ENCODE data around the gene ADAMTS12.

The ADAMTS12 gene

GRCh38 chr5:33713136-33713765 is 178.5 kb downstream of the ADAMTS12 start:
- Histone ChIP-seq H3K4me1 (ENCODE audit: control insufficient read depth, insufficient read depth, low read length) (peaks cover 4% of the 10 kb centered on the region; the same call in 1 of the 2 replicates), H3K4me3 (ENCODE audit: low read depth, low read length) (no peak overlapping the region), H3K9me3 (ENCODE audit: control insufficient read depth, insufficient read depth, low read length) (no peaks in the 10 kb centered on the region), H3K36me3 (ENCODE audit: control insufficient read depth, insufficient read depth, low read length) (no peaks in the 10 kb centered on the region), H3K27me3 (ENCODE audit: control insufficient read depth, insufficient read depth, low read length) (no peaks in the 10 kb centered on the region), H3K9ac (ENCODE audit: low read depth, low read length) (no peak overlapping the region), H3K27ac (ENCODE audit: low read depth, low read length) (no peak overlapping the region)

- Histone ChIP-seq H3K27me3 (ENCODE audit: control insufficient read depth, insufficient read depth, low read length) (no peaks in the 10 kb centered on the region), H3K27ac (ENCODE audit: low read depth, low read length) (no peak overlapping the region), H3K9ac (ENCODE audit: low read depth, low read length) (no peak overlapping the region), H3K4me3 (ENCODE audit: low read depth, low read length) (no peak overlapping the region), H3K9me3 (ENCODE audit: control insufficient read depth, insufficient read depth, low read length) (no peaks in the 10 kb centered on the region), H3K36me3 (ENCODE audit: control insufficient read depth, insufficient read depth, low read length) (no peaks in the 10 kb centered on the region), H3K4me1 (ENCODE audit: control insufficient read depth, insufficient read depth, low read length) (peaks cover 4% of the 10 kb centered on the region; the same call in 1 of the 2 replicates)
These were observed 179.1 kb downstream of the ADAMTS12 start for GRCh38 chr5:33712664-33713063.

GRCh38 chr5:33711094-33711679 is 180.6 kb downstream of the ADAMTS12 start:
- Histone ChIP-seq H3K9me3 (ENCODE audit: control insufficient read depth, insufficient read depth, low read length) (no peaks in the 10 kb centered on the region), H3K27me3 (ENCODE audit: control insufficient read depth, insufficient read depth, low read length) (no peaks in the 10 kb centered on the region), H3K4me1 (ENCODE audit: control insufficient read depth, insufficient read depth, low read length) (peaks cover 4% of the 10 kb centered on the region; the same call in 1 of the 2 replicates), H3K9ac (ENCODE audit: low read depth, low read length) (no peak overlapping the region), H3K4me3 (ENCODE audit: low read depth, low read length) (no peak overlapping the region), H3K36me3 (ENCODE audit: control insufficient read depth, insufficient read depth, low read length) (no peaks in the 10 kb centered on the region), H3K27ac (ENCODE audit: low read depth, low read length) (no peak overlapping the region)

- Histone ChIP-seq H3K36me3 (ENCODE audit: control insufficient read depth, insufficient read depth, low read length) (no peaks in the 10 kb centered on the region), H3K27ac (ENCODE audit: low read depth, low read length) (no peak overlapping the region), H3K27me3 (ENCODE audit: control insufficient read depth, insufficient read depth, low read length) (no peaks in the 10 kb centered on the region), H3K4me3 (ENCODE audit: low read depth, low read length) (no peak overlapping the region), H3K4me1 (ENCODE audit: control insufficient read depth, insufficient read depth, low read length) (peaks cover 3% of the 10 kb centered on the region; the same call in 1 of the 2 replicates), H3K9me3 (ENCODE audit: control insufficient read depth, insufficient read depth, low read length) (no peaks in the 10 kb centered on the region), H3K9ac (ENCODE audit: low read depth, low read length) (no peak overlapping the region)
These were observed 188.9 kb downstream of the ADAMTS12 start for GRCh38 chr5:33702867-33703266.

GRCh38 chr5:33701951-33702350 is 189.8 kb downstream of the ADAMTS12 start:
- Histone ChIP-seq H3K4me3 (ENCODE audit: low read depth, low read length) (no peak overlapping the region), H3K27me3 (ENCODE audit: control insufficient read depth, insufficient read depth, low read length) (no peaks in the 10 kb centered on the region), H3K9me3 (ENCODE audit: control insufficient read depth, insufficient read depth, low read length) (no peaks in the 10 kb centered on the region), H3K9ac (ENCODE audit: low read depth, low read length) (no peak overlapping the region), H3K36me3 (ENCODE audit: control insufficient read depth, insufficient read depth, low read length) (no peaks in the 10 kb centered on the region), H3K27ac (ENCODE audit: low read depth, low read length) (no peak overlapping the region), H3K4me1 (ENCODE audit: control insufficient read depth, insufficient read depth, low read length) (peaks cover 10% of the 10 kb centered on the region; the same call in 1 of the 2 replicates)

GRCh38 chr5:33701251-33701650 is 190.5 kb downstream of the ADAMTS12 start:
- no peaks in the 10 kb centered on the region for H3K9me3 ChIP-seq (ENCODE audit: control insufficient read depth, insufficient read depth, low read length)
- no peaks in the 10 kb centered on the region for H3K27me3 ChIP-seq (ENCODE audit: control insufficient read depth, insufficient read depth, low read length)
- no peaks in the 10 kb centered on the region for H3K36me3 ChIP-seq (ENCODE audit: control insufficient read depth, insufficient read depth, low read length)
- H3K27ac ChIP-seq (ENCODE audit: low read depth, low read length), result no peak overlapping the region
- H3K9ac ChIP-seq (ENCODE audit: low read depth, low read length), result no peak overlapping the region
- H3K4me3 ChIP-seq (ENCODE audit: low read depth, low read length), result no peak overlapping the region
- peaks cover 10% of the 10 kb centered on the region; the same call in 1 of the 2 replicates for H3K4me1 ChIP-seq (ENCODE audit: control insufficient read depth, insufficient read depth, low read length)

- no peaks in the 10 kb centered on the region for H3K36me3 ChIP-seq (ENCODE audit: control insufficient read depth, insufficient read depth, low read length)
- no peak overlapping the region for H3K27ac ChIP-seq (ENCODE audit: low read depth, low read length)
- no peak overlapping the region for H3K9ac ChIP-seq (ENCODE audit: low read depth, low read length)
- no peak overlapping the region for H3K4me3 ChIP-seq (ENCODE audit: low read depth, low read length)
- peaks cover 6% of the 10 kb centered on the region; the same call in 1 of the 2 replicates for H3K9me3 ChIP-seq (ENCODE audit: control insufficient read depth, insufficient read depth, low read length)
- H3K27me3 ChIP-seq (ENCODE audit: control insufficient read depth, insufficient read depth, low read length), result no peaks in the 10 kb centered on the region
- H3K4me1 ChIP-seq (ENCODE audit: control insufficient read depth, insufficient read depth, low read length), result peaks cover 10% of the 10 kb centered on the region; the same call in 1 of the 2 replicates
These were observed 195.4 kb downstream of the ADAMTS12 start for GRCh38 chr5:33696411-33696810.

GRCh38 chr5:33692980-33693379 is 198.8 kb downstream of the ADAMTS12 start:
- no peaks in the 10 kb centered on the region for H3K27me3 ChIP-seq (ENCODE audit: control insufficient read depth, insufficient read depth, low read length)
- H3K9ac ChIP-seq (ENCODE audit: low read depth, low read length), result no peak overlapping the region
- H3K27ac ChIP-seq (ENCODE audit: low read depth, low read length), result no peak overlapping the region
- H3K4me3 ChIP-seq (ENCODE audit: low read depth, low read length), result no peak overlapping the region
- H3K4me1 ChIP-seq (ENCODE audit: control insufficient read depth, insufficient read depth, low read length), result peaks cover 9% of the 10 kb centered on the region; the same call in 1 of the 2 replicates
- H3K9me3 ChIP-seq (ENCODE audit: control insufficient read depth, insufficient read depth, low read length), result peaks cover 6% of the 10 kb centered on the region; the same call in 1 of the 2 replicates
- no peaks in the 10 kb centered on the region for H3K36me3 ChIP-seq (ENCODE audit: control insufficient read depth, insufficient read depth, low read length)

- Histone ChIP-seq H3K9me3 (ENCODE audit: control insufficient read depth, insufficient read depth, low read length) (peaks cover 6% of the 10 kb centered on the region; the same call in 1 of the 2 replicates), H3K27me3 (ENCODE audit: control insufficient read depth, insufficient read depth, low read length) (no peaks in the 10 kb centered on the region), H3K4me3 (ENCODE audit: low read depth, low read length) (no peak overlapping the region), H3K9ac (ENCODE audit: low read depth, low read length) (no peak overlapping the region), H3K4me1 (ENCODE audit: control insufficient read depth, insufficient read depth, low read length) (no peaks in the 10 kb centered on the region), H3K36me3 (ENCODE audit: control insufficient read depth, insufficient read depth, low read length) (no peaks in the 10 kb centered on the region), H3K27ac (ENCODE audit: low read depth, low read length) (no peak overlapping the region)
These were observed 199.9 kb downstream of the ADAMTS12 start for GRCh38 chr5:33691856-33692255.

- no peak overlapping the region for H3K4me3 ChIP-seq (ENCODE audit: low read depth, low read length)
- H3K27me3 ChIP-seq (ENCODE audit: control insufficient read depth, insufficient read depth, low read length), result no peaks in the 10 kb centered on the region
- H3K27ac ChIP-seq (ENCODE audit: low read depth, low read length), result no peak overlapping the region
- no peak overlapping the region for H3K9ac ChIP-seq (ENCODE audit: low read depth, low read length)
- H3K4me1 ChIP-seq (ENCODE audit: control insufficient read depth, insufficient read depth, low read length), result peaks cover 7% of the 10 kb centered on the region
- no peaks in the 10 kb centered on the region for H3K36me3 ChIP-seq (ENCODE audit: control insufficient read depth, insufficient read depth, low read length)
- peaks cover 6% of the 10 kb centered on the region; the same call in 1 of the 2 replicates for H3K9me3 ChIP-seq (ENCODE audit: control insufficient read depth, insufficient read depth, low read length)
These were observed 201.2 kb downstream of the ADAMTS12 start for GRCh38 chr5:33690374-33691135.

- Histone ChIP-seq H3K27ac (ENCODE audit: low read depth, low read length) (no peak overlapping the region), H3K27me3 (ENCODE audit: control insufficient read depth, insufficient read depth, low read length) (no peaks in the 10 kb centered on the region), H3K4me1 (ENCODE audit: control insufficient read depth, insufficient read depth, low read length) (peaks cover 13% of the 10 kb centered on the region), H3K36me3 (ENCODE audit: control insufficient read depth, insufficient read depth, low read length) (no peaks in the 10 kb centered on the region), H3K9ac (ENCODE audit: low read depth, low read length) (no peak overlapping the region), H3K4me3 (ENCODE audit: low read depth, low read length) (no peak overlapping the region), H3K9me3 (ENCODE audit: control insufficient read depth, insufficient read depth, low read length) (0 out of 2 replicates have a peak, but pooled peaks cover 1% of the 10 kb centered on the region)
These were observed 203.3 kb downstream of the ADAMTS12 start for GRCh38 chr5:33688526-33688925.
